ENCODE results near the gene PINK1.
"Not testable (repeated sequence)": the region's sequence is repeated elsewhere in the genome, so short reads cannot be mapped to it uniquely, and the experiment has no call there.

Gene PINK1

DNA sequence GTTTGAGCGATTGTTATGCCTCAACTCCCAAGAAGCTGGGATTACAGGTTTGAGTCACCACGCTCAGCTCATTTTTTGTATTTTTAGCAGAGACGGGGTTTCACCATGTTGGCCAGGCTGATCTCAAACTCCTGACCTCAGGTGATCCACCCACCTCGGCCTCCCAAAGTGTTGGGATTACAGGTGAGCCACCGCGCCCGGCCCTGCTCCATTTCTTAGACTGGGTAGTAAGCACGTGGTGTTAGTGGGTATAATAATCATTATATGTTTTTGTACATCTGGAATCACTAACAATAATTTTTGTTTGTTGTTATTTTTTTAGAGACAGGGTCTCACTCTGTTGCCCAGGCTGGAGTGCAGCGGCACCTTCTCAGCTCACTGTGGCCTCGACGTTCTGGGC, 40.4 kb downstream of the PINK1 start:
- in situ Hi-C loops (cut with MboI; ENCODE audit: low sequenced_read_pairs): not testable (repeated sequence)

DNA sequence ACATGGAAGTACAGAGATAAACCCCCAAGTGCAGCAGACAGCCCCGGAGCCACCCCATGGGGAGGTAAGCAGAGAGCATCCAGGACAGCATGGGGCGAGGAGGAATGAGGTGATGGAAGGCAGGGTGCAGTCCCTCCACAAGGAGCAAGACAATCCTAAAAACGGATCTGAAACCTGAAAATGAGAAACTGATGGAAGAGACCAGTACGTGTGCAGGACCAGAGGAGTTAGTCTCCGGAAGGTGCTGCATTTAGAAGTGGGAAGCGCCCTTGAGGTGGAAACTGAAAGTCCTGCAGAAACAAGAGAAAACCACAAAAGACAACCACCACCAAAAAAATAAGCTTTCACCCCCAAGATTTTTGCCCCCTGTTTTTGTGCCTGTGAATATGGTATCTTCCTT, 45.3 kb downstream of the PINK1 start:
- in situ Hi-C loops (cut with MboI; ENCODE audit: low sequenced_read_pairs): no loop called here

DNA sequence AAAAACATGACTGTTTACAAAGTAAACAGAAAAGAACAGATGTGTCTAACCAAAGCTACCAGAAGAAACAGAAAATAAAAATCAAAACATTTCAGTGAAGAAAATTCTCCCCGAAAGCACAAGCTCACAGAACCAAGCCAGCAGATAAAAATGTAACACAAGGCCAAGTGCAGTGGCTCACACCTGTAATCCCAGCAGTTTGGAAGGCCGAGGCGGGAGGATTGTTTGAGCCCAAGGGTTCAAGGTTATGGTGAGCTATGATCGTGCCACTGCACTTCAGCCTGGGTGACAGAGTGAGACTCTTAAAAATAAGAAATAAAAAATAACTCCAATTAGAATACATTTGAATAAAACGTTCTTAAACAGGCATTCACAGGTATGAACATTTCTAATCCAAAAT, 47.0 kb downstream of the PINK1 start:
- in situ Hi-C loops (cut with MboI; ENCODE audit: low sequenced_read_pairs): no loop called here

DNA sequence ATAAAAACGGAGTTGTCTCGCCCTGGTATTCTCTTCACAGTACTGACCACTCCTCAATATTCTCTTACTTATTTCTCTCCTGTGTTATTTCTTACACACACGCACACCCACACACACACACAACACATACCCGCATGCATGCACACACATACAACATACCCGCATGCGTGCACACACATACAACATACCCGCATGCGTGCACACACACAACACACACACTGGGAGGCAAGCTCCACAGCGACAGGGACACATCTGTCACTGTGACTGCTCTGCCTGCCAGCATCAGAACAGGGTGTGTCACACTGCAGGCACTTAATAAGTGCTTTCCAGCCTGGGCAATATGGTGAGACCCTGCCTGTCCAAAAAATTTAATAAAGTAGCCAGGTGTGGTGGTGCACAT, 48.7 kb downstream of the PINK1 start:
- in situ Hi-C loops (cut with MboI; ENCODE audit: low sequenced_read_pairs): no loop called here

DNA sequence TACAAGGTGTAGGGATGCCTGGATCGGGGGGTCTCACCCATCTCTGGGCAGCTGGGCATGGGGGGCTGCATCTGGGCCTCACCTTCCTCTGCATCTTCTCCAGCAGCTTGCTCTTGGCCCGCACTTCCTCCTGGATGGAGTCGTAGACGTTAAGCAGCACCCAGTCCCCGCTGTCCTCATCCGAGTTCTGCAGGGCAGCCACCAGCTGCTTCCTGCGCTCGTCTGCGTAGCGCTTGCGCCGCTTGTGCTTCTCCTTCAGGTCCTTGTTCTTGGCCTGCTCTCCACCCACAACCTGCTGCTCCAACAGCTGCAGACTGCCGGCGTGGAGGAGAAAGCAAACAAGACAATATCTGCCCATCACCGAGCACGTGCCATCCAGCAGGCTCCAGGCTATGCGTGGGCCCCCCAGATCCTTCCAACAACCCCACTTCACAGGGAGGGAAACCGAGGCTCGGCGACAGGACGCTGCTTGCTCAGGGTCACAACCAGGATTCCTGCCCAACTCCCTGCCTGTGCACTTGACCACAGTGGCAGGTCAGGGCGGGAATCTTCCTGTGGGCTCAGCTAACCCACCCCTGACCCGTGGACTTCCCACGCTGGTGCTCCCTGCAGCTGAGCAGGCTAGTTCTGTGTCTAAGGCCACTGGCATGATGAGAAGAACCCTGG, 49.4 kb downstream of the PINK1 start:
- in situ Hi-C loops (cut with MboI; ENCODE audit: low sequenced_read_pairs): no loop called here

DNA sequence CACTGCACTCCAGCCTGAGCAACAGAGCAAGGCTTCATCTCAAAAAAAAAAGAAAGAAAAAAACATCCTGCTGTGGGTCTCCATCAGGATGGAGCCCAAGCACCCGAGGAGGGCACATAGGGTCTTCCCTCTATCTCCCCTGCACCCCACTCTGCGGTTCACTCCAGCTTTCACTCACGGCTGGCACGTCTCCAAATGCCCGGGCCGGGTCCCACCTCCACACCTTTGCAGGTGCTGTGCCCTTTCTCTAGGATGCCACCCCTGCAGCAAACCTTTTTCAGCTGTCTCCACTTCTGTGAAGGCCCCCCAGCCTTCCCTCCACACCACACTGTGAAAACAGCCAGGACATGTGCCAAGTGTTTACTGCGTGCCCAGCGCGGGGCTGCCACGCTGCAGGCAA, 50.4 kb downstream of the PINK1 start:
- in situ Hi-C loops (cut with MboI; ENCODE audit: low sequenced_read_pairs): no loop called here

DNA sequence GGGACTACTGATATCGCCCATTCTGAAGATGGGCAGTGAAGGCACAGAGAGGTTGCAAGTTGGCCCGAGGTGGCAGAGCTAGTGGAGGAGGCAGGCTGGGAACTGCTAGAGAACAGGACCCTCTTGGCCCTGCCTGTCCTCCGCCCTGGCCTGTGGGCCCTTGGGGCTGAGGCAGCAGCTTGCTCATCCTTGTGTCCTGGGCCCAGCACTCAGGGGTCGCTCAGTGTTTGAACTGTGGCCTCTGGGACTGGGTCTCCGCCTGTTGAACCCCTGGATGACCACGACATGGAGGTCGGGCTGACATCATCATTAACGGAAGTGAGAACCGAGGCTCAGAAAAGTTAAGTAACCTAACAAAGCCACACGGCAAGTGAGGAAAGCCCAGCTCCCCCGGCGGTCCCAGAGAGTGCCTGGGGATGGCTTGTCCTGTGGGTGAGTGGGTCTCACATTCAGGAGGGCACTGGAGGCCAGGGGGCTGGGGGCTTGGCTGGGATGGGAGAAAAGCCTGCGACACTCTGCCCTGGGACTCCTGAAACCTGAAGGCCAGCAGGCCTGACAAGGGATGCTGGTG, 50.9 kb downstream of the PINK1 start:
- in situ Hi-C loops (cut with MboI; ENCODE audit: low sequenced_read_pairs): no loop called here

DNA sequence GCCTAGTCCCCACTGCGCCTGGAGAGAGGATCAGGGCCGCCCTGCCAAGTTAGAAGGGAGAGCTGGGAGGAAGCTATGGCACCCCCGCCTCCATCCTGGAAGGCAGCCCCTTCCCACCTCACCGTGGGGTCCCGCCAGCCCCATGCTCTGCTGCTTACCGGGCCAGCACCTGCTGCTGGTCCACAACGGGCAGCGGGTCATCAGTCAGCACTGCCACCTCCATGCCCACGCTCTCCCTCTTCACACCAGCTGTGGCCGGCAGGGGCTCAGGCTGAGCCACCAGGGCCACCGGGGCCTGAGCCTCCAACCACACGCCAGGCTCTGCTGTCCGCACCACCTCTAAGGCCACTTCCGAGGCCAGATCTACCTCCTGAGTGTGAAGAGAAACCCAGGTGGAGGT, 51.4 kb downstream of the PINK1 start:
- in situ Hi-C loops (cut with MboI; ENCODE audit: low sequenced_read_pairs): no loop called here

DNA sequence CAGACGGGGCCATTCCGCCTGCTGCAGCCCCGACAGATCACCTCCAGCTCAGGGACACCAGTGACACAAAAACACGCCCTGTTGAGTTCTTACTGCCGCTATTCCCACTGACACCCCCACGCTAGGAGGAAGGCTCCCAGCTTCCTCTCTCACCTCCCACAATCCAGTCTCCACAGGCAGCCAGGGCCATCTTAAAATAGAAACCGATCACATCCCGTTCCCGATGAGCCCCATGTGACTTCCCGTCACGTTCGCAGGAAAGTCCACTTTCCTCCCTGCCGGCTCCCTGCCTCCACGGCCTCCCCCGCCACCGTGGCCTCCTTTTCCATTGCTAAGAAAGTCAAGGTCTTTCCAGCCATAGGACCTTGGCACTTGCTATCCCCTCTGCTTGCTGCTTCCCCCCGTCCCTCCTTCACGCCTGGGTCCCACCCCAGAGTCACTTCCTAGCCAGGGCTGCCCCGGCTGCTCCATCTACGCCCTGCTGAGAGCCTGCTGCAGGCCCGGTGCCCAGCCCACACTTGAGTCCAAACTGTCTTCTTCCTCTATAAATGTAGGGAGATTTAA, 51.9 kb downstream of the PINK1 start:
- in situ Hi-C loops (cut with MboI; ENCODE audit: low sequenced_read_pairs): no loop called here

DNA sequence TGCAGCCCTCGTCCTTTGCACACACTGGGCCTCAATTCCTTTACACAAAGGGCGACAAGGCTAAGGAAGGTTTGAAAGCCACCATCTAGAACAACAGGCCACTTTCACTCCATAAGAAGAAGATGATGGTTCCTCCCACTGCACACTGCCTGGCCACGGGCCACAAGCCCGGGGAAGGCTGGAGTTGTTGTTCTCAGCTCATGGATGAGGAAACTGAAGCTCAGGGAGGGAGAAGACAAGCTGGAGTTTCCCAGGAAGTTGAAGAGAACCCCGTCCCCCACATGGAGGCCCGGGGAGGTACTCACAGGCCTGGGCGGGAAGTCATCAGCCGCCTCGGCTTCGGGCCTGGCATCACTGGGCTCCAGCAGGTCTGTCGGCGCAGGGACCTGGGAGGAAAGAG, 52.5 kb downstream of the PINK1 start:
- in situ Hi-C loops (cut with MboI; ENCODE audit: low sequenced_read_pairs): no loop called here

DNA sequence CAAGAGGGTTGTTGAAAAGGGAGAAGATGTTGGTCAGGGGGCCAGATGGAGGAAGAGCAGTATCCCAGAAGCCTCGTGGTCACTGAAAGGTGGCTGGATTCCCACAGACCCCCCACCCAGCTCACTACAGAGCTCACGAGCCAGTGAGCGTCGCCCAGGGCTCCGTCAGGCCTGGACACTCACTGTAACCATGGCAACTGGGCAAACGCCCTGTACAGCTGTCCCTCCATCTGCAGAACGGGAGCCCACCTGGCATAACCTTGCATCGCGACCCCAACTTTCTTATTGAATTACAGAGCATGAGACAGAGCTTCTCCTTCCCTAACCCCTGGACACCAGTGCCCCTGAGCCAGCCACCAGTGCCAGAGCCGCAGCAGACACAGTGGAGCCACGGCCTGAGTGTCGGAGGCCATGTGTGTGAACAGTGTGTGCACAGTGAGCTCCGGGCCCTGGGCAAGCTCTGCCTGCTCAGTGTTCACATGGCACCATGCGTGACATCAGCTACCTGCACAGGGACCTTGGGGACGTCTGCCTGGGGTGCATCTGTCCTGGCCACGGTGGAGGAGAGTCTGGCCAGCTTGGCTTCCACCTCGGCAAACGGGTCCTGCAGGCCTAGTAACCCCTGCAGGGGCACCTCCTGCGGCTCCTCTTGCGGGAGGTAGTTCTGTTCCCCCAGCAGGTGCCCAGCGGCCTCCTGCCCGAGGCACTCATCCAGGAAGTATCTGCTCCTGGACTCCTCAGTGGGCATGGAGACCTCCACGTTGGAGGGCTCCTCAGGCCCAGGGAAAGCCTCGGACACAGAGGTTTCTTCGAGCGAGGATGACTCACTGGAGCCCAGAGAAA, 53.8 kb downstream of the PINK1 start:
- in situ Hi-C loops (cut with MboI; ENCODE audit: low sequenced_read_pairs): no loop called here

DNA sequence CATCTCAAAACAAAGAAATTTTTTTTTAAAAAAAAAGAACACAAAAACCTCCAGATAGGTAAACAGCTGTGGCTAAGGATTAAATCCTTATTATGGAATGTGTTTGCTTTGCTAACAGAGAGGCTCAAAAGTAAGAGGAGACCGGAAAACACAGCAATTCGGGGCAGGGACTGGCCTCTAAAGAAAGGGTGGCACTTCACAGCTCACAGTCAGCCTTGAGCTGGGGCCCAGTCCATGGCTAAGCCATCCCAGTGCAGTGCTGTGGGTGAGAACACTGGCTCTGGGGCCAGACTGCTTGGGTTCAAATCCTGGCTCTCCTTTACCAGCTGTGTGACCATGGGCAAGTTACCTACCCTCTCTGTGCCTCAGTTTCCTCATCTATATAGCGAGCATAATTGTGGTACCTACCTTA, 56.4 kb downstream of the PINK1 start:
- in situ Hi-C loops (cut with MboI; ENCODE audit: low sequenced_read_pairs): no loop called here

DNA sequence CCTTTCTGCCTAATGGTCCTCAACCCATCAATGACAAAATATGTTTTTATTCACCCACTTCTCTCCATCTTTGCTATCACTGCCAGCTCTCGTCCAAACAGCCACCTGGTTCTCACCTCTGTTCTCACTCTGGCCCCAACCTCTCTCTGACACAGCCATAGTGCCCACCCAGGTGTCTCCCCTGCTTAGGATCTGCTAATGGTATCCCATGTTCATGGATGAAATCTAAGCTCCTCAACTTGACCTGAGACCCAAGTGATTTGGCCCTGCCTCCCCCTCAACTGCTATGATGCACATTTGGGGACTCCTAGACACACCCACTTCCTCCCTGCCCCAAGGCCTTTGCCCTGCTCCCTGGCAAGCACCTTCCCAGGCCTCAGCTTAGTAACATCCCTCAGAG, 58.6 kb downstream of the PINK1 start:
- in situ Hi-C loops (cut with MboI; ENCODE audit: low sequenced_read_pairs): no loop called here

DNA sequence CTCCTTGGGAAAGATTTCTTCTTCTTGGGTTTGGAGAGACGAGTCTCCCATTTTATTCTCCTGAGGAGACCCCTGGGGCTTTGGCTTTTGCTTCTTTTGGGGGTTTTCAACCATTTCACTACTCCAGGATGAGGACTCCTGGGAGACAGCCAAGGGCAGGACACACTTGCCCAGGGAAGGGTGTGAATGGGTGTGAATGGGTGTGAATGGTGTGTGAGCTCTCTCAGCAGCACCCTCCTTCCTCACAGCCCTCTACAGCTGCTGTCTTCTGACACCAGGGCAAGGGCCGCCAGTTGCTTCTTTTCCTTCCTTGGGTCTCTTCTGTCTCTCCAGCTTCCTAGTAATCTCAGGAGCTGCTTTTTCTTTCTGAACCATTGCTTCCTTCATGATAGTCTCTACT, 60.4 kb downstream of the PINK1 start:
- in situ Hi-C loops (cut with MboI; ENCODE audit: low sequenced_read_pairs): no loop called here

DNA sequence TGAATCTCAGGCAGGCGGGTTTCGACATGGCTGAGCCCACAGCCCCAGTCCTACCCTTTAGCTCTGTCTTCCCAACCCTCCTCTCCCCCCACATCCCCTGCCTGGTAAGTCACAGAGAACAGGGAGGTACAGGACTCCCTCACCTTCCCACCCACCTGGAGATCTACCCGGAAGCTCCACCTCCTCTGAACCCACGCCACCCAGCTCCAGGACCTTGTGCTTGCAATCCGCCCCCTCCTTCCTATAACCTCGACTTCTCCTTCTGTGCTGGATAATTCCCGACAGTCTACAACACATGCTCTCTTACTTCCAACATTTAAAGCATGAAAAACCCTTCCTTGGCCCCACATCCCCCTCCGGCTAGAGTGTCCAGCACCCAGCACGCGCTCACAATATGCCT, 62.3 kb downstream of the PINK1 start:
- in situ Hi-C loops (cut with MboI; ENCODE audit: low sequenced_read_pairs): no loop called here

DNA sequence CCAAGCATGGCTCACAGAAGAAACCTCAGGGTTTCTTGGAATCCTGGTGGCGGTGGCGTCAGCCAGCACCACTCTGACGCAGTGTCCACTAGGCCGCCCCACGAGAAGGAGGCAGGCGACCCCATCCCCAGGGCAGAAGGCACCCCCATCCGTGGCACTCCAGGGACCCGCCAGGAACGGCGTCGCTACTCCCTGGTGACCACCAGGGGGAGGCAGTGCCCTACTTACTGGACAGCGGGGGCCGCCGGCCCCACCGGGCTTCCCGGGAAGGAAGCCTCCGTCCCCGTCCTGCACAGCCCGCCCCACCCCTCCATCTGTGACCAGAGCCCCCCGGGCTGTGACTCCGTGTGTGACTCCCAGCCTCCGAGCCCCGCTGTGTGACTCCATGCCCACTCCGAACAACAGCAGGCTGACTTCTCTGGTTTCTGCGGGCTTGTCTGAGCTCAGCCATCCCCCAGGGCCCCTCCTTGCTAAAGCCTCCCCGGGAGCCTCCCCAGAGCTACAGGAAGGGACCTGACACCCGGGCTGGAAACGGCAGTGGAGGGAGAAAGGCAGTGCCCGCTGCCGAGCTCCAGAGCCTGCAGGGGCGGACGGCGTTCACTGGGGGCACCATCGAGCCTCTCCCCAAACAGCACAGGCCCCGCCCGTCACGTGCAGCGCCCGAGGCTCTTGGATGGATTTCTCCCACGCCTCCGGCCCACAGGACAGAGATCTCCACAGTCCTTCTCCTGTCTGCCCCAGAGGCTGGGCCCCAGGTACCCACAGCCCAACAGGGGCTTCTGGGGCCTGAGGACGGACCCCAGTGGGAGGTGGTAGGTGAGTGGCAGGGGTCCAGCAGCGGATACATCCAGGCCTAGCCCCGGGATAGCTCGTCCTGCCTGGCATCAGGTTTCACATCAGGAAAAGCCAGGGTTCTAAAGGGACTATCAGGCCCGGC, 63.4 kb downstream of the PINK1 start:
- in situ Hi-C loops (cut with MboI; ENCODE audit: low sequenced_read_pairs): no loop called here

DNA sequence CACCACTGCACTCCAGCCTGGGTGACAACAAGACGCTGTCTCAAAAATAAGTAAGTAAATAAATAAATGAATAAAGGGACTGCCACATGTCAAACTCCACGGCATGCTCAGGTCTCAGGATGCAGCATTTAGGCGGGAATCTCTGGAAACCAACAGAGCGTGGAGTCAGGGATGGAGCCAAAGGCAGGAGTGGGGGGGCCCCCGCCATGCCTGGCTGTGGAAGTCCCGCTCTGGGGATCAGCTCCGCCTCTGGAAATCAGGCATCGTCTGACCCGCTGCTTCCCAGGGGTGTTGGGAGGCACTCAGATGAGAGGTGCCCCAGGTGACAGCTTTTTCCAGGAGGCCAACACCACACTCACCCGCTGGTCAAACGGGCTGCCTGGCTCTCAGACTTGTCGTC, 64.3 kb downstream of the PINK1 start:
- in situ Hi-C loops (cut with MboI; ENCODE audit: low sequenced_read_pairs): no loop called here

DNA sequence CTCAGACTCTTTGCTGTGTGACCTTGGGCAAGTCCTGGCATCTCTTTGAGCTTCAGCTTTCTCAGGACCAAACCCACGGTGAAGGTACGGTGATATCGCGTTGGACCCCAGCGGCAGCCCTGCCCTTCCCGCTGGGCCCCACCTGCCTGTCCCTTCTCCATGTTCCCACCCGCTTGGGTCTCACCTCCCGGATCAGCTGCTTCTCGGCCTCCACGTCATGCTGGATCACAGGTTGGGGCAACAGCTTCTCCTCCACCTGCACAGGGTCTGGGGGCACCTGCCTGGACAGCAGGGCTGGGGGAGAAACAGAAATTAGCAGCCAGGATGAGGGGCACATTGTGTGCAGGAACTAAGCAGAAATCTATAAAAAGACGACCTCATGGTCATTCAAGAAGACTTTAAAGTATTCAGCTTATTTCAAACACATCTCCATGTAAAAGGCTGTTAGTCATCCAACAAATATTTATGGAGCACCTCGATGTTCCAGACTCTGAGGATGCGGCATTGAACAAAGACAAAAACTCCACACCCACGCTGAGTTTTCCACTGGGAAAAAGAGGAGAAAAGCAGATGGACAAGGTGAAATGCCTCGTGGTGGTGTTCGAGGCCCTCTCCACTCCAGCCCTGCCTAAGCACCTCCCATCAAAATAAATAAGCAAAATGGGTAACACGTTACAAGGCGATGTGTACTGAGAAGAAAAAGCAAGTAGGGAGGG, 65.1 kb downstream of the PINK1 start:
- in situ Hi-C loops (cut with MboI; ENCODE audit: low sequenced_read_pairs): no loop called here

DNA sequence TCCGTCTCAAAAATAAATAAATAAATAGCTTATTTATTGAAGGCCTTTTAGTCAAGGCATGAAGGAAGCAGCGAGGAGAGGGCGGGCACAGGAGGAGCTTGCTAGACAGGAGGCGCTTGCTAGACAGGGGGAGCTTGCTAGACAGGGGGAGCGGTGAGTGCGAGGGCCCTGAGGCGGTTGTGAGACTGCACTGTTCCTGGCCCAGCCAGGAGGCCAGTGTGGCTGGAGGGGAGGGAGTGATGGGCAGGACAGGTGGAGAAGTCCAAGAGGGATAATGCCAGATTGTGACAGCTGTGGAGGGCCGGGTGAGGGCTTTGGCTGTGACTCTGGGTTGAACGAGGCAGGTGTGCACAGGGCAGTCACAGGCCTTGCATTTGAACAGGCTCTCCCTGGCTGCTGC, 66.3 kb downstream of the PINK1 start:
- in situ Hi-C loops (cut with MboI; ENCODE audit: low sequenced_read_pairs): no loop called here

DNA sequence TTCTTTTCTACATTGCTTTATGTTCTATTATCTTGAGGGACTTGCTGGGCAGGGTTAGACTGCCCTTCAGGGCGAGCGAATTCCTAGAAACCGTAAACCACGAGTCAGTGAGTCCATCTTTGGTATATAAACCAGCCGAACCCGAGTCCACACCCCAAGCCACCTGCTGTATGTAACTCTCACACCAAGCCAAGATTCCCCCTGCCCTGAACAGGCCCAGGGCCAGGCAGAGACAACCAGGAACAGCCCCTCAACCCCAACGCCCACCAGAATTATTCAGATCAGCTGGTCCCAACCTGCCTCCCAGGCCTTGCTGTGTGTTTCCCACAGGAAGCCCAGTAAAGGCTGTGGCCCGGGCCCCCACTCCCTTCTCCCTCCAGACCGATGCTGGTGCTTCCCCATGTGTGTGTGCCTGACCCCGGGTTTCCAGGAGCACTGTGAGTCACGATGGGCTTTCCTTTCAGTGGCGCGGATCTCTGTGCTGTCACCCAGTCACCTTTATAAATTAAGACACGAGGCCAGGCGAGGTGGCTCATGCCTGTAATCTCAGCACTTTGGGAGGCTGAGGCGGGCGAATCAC, 67.5 kb downstream of the PINK1 start:
- in situ Hi-C loops (cut with MboI; ENCODE audit: low sequenced_read_pairs): no loop called here
